GM12878 (cell line): ENCODE data around the gene RAD18.

ENCODE experiments used
- ASH2L ChIP-seq: fragments of 300-600, 200-600 bp; sonication (generic); IDR thresholded peaks from 2 replicates; pipeline ENCODE4 v1.6.1; 2017; ENCODE audit warnings: low read depth, mild to moderate bottlenecking, borderline replicate concordance
- CEBPZ ChIP-seq: fragments of 150-350 bp; IDR thresholded peaks from 2 replicates; pipeline ENCODE4 v1.6.1; 2016; ENCODE audit warnings: low read depth, low read length
- CTCF ChIP-seq, 3 experiments: IDR thresholded peaks in 2 of 3; conservative IDR thresholded peaks in 1 of 3; 2 replicates each; pipeline ENCODE4 v1.5.1; 2011; ENCODE audit warnings: low read depth in 3 of 3, low read length in 3 of 3, mild to moderate bottlenecking in 3 of 3, control low read depth in 2 of 3, moderate library complexity in 2 of 3, inconsistent platforms in 1 of 3, mixed read lengths in 1 of 3; ENCODE audit not compliant: control insufficient read depth in 2 of 3, insufficient read depth in 1 of 3; ENCODE audit errors: extremely low read depth in 1 of 3
- EED ChIP-seq: sonication (generic); IDR thresholded peaks from 2 replicates; pipeline ENCODE4 v1.6.1; 2016; ENCODE audit warnings: antibody characterized with exemption, low read depth
- HDAC2 ChIP-seq: fragments of 200-600 bp; sonication (generic); IDR thresholded peaks from 2 replicates; pipeline ENCODE4 v1.6.1; 2017
- KAT2A ChIP-seq: conservative IDR thresholded peaks from 2 replicates; pipeline ENCODE4 v1.6.1; 2011; ENCODE audit warnings: low read depth, low read length; ENCODE audit not compliant: control insufficient read depth
- NFYA ChIP-seq: IDR thresholded peaks from 2 replicates; pipeline ENCODE4 v1.6.1; 2011; ENCODE audit warnings: low read depth, mild to moderate bottlenecking, low read length, improper control_type of control experiment, borderline replicate concordance
- NR2F1 ChIP-seq: fragments of 450-650 bp; conservative IDR thresholded peaks from 2 replicates; pipeline ENCODE4 v1.6.1; 2017; ENCODE audit warnings: mild to moderate bottlenecking
- TARDBP ChIP-seq: IDR thresholded peaks from 2 replicates; pipeline ENCODE4 v1.6.1; 2016; ENCODE audit warnings: borderline replicate concordance
- YY1 ChIP-seq: IDR thresholded peaks from 2 replicates; pipeline ENCODE4 v1.6.1; 2011; ENCODE audit warnings: low read depth, mild to moderate bottlenecking, low read length
- ZBTB33 ChIP-seq: fragments of 450-650 bp; IDR thresholded peaks from 2 replicates; pipeline ENCODE4 v1.6.1; 2017; ENCODE audit warnings: mild to moderate bottlenecking
- TF ChIP-seq, protein P1 (sequence below): fragments of 450-650 bp; IDR thresholded peaks from 2 replicates; pipeline ENCODE4 v1.6.1; 2014; ENCODE audit warnings: mild to moderate bottlenecking
- TF ChIP-seq, protein P2 (sequence below): IDR thresholded peaks from 2 replicates; pipeline ENCODE4 v1.6.1; 2012; ENCODE audit warnings: low read depth, low read length, improper control_type of control experiment
- TF ChIP-seq, protein P3 (sequence below): fragments of 450-650 bp; formaldehyde crosslinking; IDR thresholded peaks from 2 replicates; pipeline ENCODE4 v1.4.0; 2020; ENCODE audit warnings: mild to moderate bottlenecking, moderate library complexity

DNA sequence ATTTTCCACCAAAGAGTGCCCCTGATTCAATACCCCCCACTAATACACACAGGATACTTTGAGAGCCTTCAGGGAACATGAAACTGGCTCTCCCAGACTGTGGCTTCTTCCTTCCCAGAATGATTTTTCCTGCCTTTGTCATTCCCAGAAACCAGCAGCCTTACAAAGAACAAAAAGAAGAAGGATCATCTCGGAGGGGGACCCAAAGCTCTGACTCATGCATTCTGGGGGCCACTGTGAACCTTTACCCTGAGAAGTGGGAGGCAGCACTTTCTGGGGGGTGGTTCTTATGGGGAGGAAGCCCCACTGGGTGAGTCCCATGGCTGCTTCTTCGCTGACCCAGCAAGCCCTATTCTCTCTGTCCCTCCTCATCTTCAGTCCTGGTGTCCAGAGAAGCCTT, 44.7 kb upstream of the RAD18 start:
- TF ChIP-seq ASH2L (no peak), YY1 (no peak), EED (no peak), CEBPZ (no peak), NFYA (no peak), ZBTB33 (no peak), CTCF (IDR thresholded peaks at IDR 0.05 in 2 of 3, conservative IDR thresholded peaks at IDR 0.05 in 1 of 3; ENCODE audit: control insufficient read depth in 2 of 3, extremely low read depth in 1 of 3, insufficient read depth in 1 of 3, low read depth in 3 of 3, low read length in 3 of 3) (no peak), TARDBP (no peak), HDAC2 (no peak), NR2F1 (no peak), KAT2A (no peak)
- TF ChIP-seq, protein P1, sequence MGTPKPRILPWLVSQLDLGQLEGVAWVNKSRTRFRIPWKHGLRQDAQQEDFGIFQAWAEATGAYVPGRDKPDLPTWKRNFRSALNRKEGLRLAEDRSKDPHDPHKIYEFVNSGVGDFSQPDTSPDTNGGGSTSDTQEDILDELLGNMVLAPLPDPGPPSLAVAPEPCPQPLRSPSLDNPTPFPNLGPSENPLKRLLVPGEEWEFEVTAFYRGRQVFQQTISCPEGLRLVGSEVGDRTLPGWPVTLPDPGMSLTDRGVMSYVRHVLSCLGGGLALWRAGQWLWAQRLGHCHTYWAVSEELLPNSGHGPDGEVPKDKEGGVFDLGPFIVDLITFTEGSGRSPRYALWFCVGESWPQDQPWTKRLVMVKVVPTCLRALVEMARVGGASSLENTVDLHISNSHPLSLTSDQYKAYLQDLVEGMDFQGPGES: no peak
- TF ChIP-seq, protein P2, sequence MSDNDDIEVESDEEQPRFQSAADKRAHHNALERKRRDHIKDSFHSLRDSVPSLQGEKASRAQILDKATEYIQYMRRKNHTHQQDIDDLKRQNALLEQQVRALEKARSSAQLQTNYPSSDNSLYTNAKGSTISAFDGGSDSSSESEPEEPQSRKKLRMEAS: no peak
- TF ChIP-seq, protein P3, sequence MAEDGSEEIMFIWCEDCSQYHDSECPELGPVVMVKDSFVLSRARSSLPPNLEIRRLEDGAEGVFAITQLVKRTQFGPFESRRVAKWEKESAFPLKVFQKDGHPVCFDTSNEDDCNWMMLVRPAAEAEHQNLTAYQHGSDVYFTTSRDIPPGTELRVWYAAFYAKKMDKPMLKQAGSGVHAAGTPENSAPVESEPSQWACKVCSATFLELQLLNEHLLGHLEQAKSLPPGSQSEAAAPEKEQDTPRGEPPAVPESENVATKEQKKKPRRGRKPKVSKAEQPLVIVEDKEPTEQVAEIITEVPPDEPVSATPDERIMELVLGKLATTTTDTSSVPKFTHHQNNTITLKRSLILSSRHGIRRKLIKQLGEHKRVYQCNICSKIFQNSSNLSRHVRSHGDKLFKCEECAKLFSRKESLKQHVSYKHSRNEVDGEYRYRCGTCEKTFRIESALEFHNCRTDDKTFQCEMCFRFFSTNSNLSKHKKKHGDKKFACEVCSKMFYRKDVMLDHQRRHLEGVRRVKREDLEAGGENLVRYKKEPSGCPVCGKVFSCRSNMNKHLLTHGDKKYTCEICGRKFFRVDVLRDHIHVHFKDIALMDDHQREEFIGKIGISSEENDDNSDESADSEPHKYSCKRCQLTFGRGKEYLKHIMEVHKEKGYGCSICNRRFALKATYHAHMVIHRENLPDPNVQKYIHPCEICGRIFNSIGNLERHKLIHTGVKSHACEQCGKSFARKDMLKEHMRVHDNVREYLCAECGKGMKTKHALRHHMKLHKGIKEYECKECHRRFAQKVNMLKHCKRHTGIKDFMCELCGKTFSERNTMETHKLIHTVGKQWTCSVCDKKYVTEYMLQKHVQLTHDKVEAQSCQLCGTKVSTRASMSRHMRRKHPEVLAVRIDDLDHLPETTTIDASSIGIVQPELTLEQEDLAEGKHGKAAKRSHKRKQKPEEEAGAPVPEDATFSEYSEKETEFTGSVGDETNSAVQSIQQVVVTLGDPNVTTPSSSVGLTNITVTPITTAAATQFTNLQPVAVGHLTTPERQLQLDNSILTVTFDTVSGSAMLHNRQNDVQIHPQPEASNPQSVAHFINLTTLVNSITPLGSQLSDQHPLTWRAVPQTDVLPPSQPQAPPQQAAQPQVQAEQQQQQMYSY: no peak
